DMS 273 (cell line): ENCODE data around the gene NEK6.

Experiments used
- DNase-seq: peaks from one replicate; lab custom pipeline; 2025; ENCODE audit not compliant: unreplicated experiment; lab: John Stamatoyannopoulos, UW

The NEK6 gene

DNA sequence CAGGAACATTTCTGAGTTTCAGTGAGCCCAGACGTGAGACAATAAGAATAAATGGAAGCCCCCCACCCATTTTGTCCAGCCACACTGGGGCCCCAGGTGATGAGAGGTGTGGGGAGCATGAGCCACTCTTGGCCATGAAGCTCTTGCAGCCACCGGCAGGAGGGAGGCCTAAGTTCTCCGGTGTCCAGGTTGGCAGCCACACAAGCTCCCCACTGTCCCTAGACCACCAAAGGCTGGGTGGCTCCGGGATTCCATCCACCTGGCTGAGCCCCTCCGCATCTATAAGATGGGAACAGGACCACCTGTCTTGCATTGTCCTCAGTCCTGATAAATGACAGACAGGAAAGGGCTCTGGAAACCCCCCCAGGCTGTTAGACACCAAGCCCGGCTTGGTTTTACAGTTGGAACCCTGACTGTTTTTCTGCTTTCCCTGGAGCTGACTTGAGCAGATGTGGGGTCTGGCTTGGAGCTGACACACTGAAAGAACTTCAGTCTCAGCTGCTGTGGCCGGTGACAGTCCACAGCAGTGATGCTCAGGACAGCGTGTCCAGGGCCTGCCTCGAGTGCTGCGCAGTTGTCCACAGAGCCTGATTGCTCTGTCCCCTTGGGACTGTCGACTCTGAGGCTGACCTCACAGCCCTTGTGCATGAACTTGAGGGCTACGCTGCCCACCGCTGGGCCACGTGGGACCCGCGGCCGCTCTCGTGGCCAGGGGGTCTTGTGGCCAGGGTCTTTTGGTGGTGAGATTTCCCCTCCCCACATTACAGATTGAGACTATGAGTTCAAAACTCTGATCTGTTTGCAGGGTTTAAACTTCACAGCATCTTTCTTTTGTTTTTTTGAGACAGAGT lies 82.7 kb downstream of the NEK6 start:
- DNase-seq = no peak

DNA sequence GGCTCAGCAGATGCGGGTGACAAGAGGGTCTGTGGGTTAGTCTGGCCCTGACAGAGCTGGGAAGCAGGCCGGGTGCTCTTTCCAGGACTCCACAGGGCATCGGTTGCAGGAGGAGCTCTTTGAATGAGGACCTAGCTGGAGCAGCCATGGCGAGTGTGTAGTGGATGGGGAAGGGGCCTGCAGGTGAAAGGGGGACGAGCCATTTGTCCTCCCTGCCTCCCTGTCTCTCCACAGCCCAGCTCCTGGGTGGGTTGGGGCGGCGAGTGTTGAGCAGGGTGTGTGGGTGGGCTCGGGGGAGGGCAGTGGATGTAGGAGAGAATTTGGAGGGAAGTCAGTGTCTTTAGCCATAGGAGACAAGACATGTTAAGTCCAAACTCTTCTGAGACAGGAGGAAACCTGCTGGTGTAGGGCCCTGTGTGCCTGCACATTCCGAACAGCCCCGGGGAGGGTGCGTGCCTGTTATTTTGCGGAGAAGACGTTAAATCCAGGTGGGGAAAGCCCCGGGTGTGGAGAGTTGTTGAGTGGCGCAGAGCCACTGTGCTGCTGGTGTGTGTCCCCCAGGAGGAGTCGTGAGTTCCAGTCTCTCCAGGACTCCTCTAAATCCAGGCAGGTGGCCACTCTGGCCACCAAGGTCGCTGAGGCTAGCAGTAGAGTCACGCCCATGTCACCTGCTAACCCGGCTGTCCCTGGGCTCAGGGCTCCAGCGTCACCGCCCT lies 83.9 kb downstream of the NEK6 start:
- DNase-seq = no peak

DNA sequence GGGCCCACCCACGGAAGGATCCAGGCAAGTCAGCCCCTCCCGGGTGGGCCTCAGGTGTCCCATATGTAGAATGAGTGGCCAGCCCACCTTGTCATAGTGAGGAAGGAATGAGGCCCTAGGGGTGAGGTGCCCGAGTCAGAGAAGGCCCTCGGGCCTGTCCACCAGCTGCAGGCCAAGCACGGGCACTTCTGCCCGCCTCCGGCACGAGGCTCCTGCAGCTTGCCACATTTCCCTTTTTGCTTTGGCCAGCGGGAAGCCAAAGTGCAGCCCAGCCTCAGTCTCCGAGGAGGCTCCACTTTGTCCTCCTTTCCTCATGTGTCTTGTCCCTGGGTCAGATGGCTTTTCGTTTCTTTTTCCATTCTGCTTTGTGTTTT lies 84.6 kb downstream of the NEK6 start:
- no peak for DNase-seq

DNA sequence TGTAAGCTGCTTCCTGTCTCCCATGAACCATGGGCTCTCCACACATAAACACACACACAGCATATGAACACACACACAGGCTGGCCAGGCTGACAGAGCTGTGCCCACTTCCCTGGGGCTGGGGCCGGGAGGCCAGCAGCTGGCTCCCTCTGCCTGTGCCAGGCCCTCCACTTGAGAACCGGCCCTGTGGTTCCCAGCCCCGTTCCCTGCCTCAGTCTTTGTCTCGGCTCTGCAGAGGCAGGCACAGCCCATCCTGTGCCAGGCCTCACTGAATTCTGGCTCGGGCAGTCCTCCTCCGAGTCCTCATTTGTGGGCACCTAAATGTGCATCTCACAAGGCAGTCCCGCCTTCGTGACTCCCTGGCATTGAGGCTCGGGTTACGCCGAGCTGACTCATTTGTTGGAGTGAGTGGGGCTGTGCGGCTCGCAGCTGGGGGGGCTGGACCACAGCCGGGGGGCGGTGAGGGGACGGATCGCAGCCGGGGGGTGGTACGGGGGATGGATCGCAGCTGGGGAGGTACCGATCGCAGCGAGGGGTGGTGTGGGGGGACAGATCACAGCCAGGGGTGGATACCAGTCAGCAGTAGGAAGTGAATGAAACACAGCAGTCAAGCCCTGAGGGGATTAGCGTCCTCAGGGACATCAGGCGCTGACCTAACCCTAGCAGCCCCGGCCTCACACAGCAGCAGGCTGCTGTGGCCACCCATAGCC lies 85.2 kb downstream of the NEK6 start:
- DNase-seq = peak; percentile 73

DNA sequence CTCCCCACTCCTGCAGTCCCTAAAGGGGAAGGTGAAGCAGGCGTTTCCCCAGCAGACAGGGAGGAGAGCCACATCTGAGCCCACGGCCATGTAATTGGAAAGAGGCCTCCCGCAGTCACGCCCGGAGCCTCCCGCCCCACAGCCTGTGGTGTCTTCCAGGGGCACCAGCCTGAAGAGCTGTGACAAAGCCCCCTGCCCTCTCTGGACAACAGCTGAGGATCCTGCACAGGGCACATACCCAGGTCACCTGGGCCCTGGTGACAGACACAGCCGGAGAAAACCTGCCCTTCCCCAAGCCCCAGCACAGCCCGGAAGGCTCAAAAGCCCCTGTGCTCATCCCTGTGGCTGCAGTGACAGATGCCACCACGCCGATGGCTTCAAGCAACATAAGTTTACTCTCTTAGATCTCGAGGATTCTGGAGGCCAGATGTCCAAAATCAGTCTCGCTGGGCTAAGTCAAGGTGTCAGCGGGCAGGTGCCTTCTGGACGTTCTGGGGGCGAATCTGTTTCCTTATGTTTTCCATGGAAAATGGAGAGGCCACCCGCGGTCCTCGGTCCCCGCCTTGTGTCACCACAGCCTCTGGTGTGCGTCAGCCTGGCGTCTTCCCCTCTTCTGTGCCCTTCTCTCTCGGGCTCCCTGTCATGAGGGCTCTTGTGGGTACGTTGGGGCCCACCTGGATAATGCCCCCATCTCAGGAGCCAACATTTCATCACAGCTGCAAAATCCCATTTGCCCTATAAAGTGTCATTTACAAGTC lies 86.0 kb downstream of the NEK6 start:
- no peak for DNase-seq

DNA sequence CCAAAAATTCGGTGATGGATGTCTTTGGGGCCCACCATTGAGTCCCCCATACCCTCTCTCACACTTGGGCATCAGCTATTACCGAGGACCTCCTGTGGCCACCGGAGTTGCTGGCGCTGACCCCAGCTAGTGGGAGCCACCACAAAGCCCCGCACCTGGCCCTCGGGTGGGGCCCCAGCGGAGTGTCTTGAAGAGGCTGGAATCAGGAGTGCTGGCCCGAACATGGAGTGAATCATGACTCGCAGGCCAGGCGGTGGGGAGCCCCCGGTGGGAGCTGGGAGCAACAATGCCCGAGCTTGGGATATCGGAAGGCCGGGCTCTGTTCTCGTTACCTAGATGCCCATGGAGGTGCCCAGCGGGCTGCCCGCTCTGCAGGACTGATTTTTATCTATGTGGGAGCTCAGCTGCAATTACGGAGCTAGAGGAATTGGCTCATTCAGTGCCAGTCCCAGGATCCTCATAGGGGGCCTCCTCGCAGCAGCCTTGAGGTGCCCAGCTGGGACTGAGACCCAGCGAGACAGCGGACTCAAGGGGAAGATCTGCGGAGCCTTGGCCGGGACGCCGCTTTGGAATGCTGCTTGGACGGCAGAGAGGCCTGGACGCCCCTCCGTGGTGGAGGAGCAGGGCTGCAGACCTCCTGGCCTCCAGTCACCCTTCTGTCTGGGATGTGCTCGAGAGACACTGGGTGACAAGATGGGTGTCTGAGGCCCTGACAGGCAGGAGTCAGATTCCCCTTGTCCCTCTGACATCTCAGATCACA lies 86.7 kb downstream of the NEK6 start:
- DNase-seq = no peak

DNA sequence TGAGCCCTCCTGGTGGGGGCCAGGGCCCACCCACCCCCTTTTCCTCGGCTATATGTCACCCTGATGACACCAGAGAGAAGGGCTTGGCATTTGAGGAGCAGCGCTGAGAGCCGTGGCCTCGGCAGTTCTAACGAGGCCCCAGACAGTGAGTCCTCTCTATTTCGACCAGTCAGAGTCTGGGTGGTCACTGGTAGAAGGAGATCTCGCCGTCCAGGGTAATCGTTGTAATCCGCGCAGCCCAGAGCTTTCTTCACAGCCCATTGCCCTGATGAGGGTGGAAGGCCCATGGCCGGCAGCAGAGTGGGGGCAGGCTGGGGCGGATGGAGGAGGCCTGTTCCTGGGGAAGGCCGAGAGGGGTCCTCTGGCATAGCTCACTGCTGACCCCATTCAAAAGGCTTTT lies 87.3 kb downstream of the NEK6 start:
- no peak for DNase-seq

DNA sequence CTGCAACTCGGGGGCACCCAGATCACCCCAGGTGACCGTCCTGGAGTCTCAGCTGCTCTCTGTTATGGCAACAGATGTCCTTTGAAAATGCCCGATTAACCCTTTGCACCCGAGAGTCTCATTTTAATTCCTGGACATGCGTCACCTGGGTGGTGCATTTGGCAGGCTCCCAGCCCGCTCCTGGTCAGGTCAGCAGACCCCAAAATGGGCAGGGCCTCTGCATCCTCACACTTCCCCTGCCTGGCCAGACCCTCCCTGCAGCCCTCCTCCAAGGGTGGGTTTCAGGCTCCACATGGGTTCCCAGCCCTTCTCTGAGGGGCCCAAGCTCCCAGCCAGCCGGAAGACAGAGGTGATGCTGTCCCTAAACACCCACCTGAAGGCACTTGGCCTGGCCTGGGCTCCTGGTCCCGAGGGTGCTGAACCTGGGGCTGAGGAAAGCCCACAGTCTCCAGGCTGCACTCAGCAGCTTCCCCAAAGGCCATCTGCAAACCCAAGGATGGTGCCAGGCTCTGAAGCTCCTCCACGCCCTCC lies 88.1 kb downstream of the NEK6 start:
- DNase-seq = no peak

DNA sequence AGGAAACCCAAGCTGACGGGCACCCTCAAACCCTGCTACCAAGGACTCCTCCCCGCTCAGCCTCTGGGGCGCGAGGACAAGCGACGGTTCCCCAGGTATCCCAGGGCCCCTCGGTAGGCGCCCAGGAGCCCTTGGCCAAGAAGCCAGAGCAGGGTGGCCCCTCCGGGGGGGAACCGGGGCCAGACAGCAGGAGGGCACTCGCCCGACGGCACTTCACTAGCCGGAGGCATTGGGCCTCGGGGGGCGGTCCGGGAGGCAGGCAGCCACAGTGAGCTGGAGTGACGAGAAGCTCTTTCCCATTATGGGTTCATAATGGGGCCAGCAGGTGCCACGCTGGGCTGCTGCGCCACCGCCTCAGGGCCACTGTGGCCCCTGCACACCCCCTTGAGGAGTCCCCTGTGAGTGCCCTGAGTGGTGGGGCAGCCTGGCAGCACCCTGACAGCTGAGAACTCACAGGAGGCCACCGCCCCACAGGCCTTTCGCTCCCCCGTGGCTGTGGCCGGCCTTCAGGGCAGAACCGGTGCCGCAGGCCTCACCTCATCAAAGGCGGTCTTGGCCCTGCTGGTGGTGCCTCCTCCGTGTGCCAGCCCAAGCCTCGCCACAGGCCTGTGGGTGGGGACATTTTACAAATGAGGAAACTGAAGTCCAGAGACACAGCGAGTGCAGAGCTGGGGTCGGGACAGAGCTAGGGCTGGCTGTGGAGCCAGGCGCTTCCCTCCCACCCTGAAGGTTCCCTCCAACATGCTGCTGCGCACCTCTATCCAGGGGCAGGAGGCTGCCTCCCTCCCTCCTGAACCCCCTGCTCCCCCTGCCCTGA lies 88.8 kb downstream of the NEK6 start:
- DNase-seq = no peak

DNA sequence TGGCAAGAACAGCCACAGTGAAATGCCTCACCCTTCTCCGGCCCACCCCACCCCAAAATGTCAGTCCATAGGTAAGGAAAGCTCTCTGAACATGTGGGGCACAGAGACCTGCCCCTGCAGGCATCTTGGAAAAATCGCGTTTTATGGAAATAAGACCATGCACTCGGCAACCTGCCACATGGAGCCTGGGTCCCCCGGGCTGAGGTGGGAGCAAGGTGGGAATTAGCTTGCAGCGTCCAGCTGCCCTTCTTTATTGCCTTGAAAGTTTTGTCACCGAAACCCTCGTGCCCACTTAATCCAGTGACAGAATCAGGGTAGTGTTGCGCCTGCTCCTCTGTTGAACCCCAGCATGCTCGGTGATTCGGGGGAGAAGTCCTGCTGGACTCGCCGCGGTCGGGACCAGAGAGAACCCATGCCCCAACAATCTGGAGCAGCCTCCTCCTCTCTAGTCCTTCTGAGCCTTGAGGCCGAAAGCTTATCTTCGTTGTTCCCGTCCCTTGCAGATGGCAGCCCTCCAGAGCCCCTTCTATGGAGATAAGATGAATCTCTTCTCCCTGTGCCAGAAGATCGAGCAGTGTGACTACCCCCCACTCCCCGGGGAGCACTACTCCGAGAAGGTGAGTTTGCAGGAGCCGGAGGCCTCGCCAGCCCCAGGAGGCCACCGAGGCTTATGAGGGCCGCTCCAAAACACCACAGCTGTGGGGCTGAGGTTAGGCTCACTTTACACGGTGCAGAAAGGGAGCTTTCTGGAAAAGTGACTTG lies 89.6 kb downstream of the NEK6 start:
- DNase-seq = no peak

DNA sequence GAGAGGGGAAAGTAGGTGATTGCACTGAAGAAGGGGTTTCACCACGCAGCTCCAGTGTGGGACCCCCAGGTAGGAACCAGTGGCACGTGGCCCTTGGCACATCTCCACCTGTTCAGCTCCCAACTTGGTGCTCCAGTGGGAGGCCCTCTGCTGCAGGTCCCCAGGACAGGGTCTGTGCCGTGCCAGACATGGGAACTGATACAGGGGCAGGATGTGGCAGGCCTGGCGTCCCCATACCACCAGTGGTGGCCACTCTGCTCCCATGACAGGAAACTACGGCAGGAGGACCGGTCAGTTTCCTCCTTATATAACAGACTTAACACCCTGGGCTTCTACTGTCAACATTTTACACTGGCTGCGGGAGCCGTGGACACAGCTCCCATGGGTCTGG lies 90.2 kb downstream of the NEK6 start:
- no peak for DNase-seq

DNA sequence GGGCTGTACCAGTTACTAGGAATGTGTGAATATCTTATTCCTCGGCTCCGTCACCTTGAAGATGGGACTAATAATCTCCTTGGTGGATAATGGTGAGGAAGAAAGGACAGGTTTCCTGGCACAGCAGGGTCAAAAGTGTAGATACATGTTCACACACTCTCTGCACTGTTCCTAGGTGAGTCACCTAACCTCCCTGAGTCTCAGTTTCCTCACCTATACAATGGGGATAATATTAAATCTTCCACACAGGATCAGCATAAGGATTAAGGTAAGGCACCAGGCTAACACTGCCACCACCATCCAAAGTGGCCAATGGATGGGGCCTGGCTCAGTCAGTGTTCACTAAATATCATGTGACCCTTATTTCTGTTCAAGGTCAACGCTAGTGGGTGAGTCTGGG lies 90.6 kb downstream of the NEK6 start:
- DNase-seq = no peak

DNA sequence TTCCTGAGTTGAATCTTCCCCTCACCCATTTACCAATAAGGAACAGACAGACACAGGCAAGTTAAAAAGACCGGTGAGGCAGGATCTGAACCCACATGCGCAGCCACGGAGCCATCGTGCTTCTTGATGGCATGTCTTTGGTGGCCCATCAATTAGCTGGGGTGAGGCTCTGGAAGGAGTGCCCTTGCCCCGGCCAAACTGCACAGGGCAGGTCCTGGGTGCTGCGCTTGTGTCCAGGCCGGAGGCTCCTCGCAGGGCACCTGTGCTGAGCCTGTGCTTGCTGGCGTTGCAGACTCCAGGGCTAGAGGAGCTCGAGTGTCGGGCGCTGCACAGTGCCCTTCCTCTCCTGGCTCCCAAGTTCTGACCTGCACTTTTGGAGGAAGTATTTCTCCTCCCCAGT lies 91.1 kb downstream of the NEK6 start:
- DNase-seq = no peak

DNA sequence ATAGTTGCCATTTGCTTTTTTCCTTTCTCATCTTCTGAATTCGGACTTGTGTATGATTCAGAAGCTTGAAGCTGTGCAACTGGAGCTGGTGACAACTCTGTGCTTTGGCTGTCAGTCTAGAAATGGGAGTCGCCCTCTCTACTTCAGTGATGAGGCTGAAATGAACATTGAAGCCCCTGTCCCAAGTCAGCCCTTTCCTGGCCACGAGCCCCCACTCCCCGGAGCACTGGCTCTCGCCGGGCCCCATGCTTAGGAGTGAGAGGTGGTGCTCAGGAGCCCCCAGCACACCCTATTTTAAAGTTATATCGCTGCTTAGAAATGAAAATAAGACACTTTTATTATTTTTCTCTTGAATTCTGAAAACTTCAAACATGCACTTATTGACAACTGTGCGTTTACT lies 91.5 kb downstream of the NEK6 start:
- no peak for DNase-seq

DNA sequence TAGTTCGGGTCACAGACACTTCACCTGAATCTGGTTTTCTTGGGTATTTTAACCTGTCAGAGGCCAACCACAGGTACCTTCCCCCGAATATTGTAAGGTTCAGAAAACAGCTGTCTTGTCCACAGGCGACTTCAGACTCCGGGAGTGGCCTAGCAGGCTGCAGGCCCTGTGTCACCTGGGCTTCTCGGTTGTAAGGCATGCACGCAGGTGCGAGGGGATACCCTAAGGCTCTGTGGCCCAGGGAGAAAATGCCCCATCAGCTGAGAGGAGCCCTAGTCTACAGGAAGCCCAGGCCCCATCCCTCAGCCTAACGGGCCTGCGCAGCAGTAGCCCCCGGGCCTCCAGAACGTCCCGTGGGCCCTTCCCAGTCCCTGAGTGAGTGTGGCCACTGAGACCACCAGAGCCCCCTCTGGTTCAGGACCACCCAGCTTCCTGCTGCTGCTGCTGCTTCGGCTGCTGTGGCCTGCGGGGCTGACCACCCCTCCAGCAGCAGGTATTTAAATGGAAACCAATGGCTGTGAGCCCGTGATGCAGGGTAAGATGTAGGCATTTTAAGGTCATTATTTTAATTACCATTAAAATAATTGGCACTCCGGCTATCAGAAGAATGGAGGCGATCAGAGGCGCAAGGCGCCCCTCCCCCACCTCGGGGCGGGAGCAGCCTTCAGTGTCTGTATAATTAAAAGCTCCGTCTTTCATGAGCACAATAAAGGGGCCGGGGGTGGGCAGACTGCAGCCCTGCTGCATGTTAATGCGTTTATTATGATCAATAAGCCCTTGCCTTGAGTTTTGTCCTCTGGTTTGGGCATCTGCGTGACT lies 92.1 kb downstream of the NEK6 start:
- no peak for DNase-seq

DNA sequence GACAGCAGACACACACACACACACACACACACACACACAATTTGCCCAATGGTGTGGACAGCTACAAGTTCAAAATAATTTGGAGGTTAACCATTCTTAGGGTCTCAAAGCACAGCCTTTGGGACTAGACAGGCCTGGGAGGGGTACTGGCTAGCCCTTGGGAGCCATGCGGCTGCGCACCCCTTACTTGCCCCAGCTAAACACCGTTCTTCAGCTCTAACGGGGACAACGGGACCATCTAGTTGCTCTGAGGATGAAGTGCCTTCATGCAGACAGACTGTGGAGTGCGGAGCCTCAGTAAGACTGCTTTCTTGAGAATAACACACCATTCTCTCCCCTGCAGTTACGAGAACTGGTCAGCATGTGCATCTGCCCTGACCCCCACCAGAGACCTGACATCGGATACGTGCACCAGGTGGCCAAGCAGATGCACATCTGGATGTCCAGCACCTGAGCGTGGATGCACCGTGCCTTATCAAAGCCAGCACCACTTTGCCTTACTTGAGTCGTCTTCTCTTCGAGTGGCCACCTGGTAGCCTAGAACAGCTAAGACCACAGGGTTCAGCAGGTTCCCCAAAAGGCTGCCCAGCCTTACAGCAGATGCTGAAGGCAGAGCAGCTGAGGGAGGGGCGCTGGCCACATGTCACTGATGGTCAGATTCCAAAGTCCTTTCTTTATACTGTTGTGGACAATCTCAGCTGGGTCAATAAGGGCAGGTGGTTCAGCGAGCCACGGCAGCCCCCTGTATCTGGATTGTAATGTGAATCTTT lies 92.9 kb downstream of the NEK6 start:
- no peak for DNase-seq
